Mucosa of descending colon (tissue), 3 donors: Measurements from ENCODE around the gene RPL15. TPM values are rescaled to one million over a fixed set of nuclear protein-coding genes. Genes with fewer than 3 reads are reported as not detected.

Experiments used
- ATAC-seq: fragments of 200-7000 bp; cut with Tn5 transposase; one replicate; pipeline ENCODE4 v1.9.1; 2020; ENCODE audit warnings: mild to moderate bottlenecking, moderate library complexity
- DNase-seq, 3 donors: peaks; one replicate each; pipeline ENCODE4 v3.0.0-alpha.2; 2020
- H3K36me3 ChIP-seq: fragments of 200-600 bp; one replicate; pipeline ENCODE4 v1.8.0; 2021; ENCODE audit warnings: low read depth, mild to moderate bottlenecking
- H3K4me1 ChIP-seq: fragments of 200-600 bp; one replicate; pipeline ENCODE4 v1.8.0; 2021; ENCODE audit warnings: low read depth, mild to moderate bottlenecking
- H3K4me3 ChIP-seq: fragments of 200-600 bp; one replicate; pipeline ENCODE4 v1.8.0; 2021; ENCODE audit warnings: mild to moderate bottlenecking
- H3K9me3 ChIP-seq: fragments of 200-600 bp; one replicate; pipeline ENCODE4 v1.8.0; 2021; ENCODE audit warnings: mild to moderate bottlenecking
- CTCF ChIP-seq: fragments of 200-600 bp; IDR thresholded peaks from one replicate; pipeline ENCODE4 v1.8.0; 2022; ENCODE audit warnings: antibody characterized with exemption, mild to moderate bottlenecking
- intact Hi-C, 2 donors: fragments of 100-400 bp; cut with DNase I in 1 of 2; cut with micrococcal nuclease in 1 of 2; formaldehyde crosslinking; loops; one replicate each; pipeline versions ENCODE4 v1.11.0 to v1.11.1; 2022; cut with DNase I, micrococcal nuclease
- total RNA-seq, 3 donors: library from RNA; stranded (reverse); fragmentation: NEBNext Ultra II Directional in 2 of 3; extraction: Animal tissue kit (Norgen Biotek cat#: 25700) in 2 of 3; gene quantifications; one replicate each; pipeline versions ENCODE4 v1.2.1 to v1.2.4, GENCODE V29; 2021 to 2023
- donor health status: DM: no; HTN: no; CAD: no; lungs with moderate emphysema.
- donor health status: DM: no; HTN: no; CAD: no.
- donor health status: DM: no; HTN: yes; CAD: no.

The RPL15 gene
- total RNA-seq, 3 donors from 2014 or later, result 1,277 to 1,409 (median 1,319) TPM

DNA sequence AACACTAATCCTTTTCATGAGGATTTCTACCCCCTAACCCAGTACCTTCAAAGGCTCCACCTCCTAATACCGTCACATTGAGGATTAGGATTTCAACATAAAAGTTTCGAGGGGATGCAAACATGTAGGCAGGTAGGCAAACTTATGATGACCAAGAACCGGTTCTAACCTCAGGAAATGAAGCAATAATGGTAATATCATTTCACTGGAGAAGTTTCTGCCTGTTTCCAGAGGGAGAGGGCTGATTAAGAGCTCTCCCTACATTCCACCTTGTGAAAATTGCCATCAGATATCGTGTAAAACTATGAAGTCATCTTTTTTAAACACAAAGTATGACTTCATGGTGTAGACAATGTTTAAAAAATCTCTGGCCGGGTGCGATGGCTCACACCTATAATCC is 31.7 kb upstream of the RPL15 start:
- DNase-seq (no peak), ATAC-seq (no peak)
- Histone ChIP-seq H3K36me3 (no peaks in the 10 kb centered on the region), H3K9me3 (no peaks in the 10 kb centered on the region), H3K4me3 (no peak overlapping the region), H3K4me1 (peaks cover 4% of the 10 kb centered on the region)
- TF ChIP-seq CTCF, result no peak
- intact Hi-C loops, result no loop called here

DNA sequence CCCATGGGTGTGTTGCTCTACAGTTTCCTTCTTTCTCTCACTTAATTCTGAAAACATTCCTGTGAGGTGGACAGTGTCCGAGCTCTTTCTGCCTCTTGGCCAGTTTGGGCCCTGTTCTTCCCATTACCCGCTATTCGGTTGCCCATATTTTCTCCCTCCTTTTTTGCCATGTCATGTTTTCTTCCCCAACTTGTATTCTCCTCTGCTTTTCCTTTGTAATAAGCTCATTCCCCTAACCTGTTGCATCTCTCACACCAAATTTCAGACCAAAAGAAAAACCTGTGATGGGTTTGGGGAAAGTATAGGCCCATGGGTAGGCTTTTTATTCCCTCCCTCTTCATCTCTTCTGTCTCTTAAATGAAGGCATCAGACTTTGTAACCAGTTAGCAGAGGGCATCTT is 30.6 kb upstream of the RPL15 start:
- DNase-seq, result no peak
- no peaks in the 10 kb centered on the region for H3K9me3 ChIP-seq
- ATAC-seq, result no peak
- H3K4me1 ChIP-seq, result no peaks in the 10 kb centered on the region
- TF ChIP-seq CTCF, result no peak
- no peak overlapping the region for H3K4me3 ChIP-seq
- no peaks in the 10 kb centered on the region for H3K36me3 ChIP-seq
- intact Hi-C loops, result no loop called here

DNA sequence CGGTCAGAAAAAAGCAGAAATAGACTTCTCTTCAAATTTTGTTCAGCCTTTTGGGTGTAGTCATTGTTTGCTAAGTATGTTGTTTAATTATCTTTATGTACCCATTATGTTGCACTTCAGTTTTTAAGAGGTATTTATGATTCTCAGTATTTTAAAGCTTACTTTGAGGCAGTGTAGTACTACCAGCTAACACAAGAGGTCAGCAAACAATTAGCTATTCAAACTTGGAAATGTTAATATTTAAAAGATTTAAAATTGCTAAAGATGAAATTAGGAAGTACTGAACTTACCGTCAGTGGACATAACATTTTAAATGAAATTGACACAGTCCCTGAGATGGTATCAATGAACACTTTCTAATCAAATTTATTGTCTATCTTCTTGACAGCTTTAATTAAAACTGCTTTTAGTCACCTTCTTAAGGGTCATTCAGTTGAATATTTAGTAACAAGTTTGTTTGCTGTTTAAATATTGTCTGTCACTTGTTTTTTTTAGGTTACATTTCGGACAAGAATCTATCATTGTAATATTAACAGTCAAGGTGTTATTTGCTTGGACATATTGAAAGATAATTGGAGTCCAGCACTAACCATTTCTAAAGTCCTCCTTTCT is 28.2 kb upstream of the RPL15 start:
- peak in 1 of 3 donors; percentile 38 for DNase-seq
- no peak overlapping the region for H3K4me3 ChIP-seq
- no peaks in the 10 kb centered on the region for H3K4me1 ChIP-seq
- intact Hi-C loops, result no loop called here
- TF ChIP-seq CTCF, result peak; percentile 69
- H3K9me3 ChIP-seq, result no peaks in the 10 kb centered on the region
- no peaks in the 10 kb centered on the region for H3K36me3 ChIP-seq
- ATAC-seq, result peak; percentile 48

GRCh38 chr3:23889386-23889785 is 27.5 kb upstream of the RPL15 start:
- Histone ChIP-seq H3K9me3 (no peaks in the 10 kb centered on the region), H3K4me3 (no peak overlapping the region), H3K4me1 (no peaks in the 10 kb centered on the region), H3K36me3 (no peaks in the 10 kb centered on the region)
- intact Hi-C loops, result no loop called here
- TF ChIP-seq CTCF, result no peak
- DNase-seq, result no peak
- ATAC-seq, result no peak

GRCh38 chr3:23889950-23890349 is 27.0 kb upstream of the RPL15 start:
- intact Hi-C loops, result no loop called here
- Histone ChIP-seq H3K4me1 (no peaks in the 10 kb centered on the region), H3K36me3 (no peaks in the 10 kb centered on the region), H3K9me3 (no peaks in the 10 kb centered on the region), H3K4me3 (no peak overlapping the region)
- ATAC-seq (no peak), DNase-seq (no peak)
- TF ChIP-seq CTCF, result no peak
